ENCODE results near the gene SAC3D1.

DNA sequence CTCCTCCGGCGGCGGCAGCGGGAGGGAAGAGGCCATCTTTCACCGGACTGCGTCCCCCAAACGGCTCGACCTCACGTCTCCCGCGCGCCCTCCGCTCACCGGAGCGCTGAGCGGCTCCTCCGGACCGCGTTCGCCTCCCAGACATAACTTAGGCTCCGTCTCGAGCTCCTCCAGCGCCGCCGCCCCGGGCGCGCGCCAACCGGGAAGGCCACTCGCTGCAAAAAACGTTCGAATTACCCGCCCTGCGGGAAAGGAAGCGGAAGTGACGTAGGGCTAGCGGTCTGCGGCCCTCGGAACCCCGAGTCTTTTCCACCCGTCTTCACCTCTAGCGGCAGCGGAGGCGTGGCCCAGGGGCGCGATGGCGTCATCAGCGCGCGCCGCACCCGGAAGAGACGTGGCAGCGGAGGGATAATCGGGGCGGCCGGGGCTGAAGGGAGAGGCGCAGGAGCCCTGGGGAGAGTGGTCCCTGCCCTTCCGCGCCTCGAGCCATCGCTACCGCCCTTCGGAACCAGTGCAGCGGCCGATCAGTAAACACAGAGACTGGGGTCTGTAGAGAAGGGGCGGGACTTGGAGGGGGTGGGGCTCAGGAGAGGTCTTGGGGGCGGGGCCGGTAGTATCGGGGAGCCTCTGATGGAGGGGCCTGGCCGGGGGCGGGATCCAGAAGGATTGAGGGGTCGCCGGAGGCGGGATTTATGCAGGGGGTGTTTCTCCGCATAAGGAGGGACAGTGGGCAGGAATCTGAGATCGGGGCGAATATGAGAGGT, 43.0 kb downstream of the SAC3D1 start, which contains the start of the genes CDCA5 and ZFPL1:
- TF ChIP-seq, protein P1, sequence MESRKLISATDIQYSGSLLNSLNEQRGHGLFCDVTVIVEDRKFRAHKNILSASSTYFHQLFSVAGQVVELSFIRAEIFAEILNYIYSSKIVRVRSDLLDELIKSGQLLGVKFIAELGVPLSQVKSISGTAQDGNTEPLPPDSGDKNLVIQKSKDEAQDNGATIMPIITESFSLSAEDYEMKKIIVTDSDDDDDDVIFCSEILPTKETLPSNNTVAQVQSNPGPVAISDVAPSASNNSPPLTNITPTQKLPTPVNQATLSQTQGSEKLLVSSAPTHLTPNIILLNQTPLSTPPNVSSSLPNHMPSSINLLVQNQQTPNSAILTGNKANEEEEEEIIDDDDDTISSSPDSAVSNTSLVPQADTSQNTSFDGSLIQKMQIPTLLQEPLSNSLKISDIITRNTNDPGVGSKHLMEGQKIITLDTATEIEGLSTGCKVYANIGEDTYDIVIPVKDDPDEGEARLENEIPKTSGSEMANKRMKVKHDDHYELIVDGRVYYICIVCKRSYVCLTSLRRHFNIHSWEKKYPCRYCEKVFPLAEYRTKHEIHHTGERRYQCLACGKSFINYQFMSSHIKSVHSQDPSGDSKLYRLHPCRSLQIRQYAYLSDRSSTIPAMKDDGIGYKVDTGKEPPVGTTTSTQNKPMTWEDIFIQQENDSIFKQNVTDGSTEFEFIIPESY (CRISPR knock-in tag; IDR thresholded peaks at IDR 0.05): peak; percentile 36
- TF ChIP-seq CXXC5 (CRISPR knock-in tag; IDR thresholded peaks at IDR 0.05): peak; percentile 96
- no peak; the same call in 1 of the 2 replicates for TF ChIP-seq ZNF175 (CRISPR knock-in tag; IDR thresholded peaks at IDR 0.05; ENCODE audit: low read depth)
- TF ChIP-seq POLR2AphosphoS2 (IDR thresholded peaks at IDR 0.05; ENCODE audit: low read length): no peak
- TF ChIP-seq, protein P2, sequence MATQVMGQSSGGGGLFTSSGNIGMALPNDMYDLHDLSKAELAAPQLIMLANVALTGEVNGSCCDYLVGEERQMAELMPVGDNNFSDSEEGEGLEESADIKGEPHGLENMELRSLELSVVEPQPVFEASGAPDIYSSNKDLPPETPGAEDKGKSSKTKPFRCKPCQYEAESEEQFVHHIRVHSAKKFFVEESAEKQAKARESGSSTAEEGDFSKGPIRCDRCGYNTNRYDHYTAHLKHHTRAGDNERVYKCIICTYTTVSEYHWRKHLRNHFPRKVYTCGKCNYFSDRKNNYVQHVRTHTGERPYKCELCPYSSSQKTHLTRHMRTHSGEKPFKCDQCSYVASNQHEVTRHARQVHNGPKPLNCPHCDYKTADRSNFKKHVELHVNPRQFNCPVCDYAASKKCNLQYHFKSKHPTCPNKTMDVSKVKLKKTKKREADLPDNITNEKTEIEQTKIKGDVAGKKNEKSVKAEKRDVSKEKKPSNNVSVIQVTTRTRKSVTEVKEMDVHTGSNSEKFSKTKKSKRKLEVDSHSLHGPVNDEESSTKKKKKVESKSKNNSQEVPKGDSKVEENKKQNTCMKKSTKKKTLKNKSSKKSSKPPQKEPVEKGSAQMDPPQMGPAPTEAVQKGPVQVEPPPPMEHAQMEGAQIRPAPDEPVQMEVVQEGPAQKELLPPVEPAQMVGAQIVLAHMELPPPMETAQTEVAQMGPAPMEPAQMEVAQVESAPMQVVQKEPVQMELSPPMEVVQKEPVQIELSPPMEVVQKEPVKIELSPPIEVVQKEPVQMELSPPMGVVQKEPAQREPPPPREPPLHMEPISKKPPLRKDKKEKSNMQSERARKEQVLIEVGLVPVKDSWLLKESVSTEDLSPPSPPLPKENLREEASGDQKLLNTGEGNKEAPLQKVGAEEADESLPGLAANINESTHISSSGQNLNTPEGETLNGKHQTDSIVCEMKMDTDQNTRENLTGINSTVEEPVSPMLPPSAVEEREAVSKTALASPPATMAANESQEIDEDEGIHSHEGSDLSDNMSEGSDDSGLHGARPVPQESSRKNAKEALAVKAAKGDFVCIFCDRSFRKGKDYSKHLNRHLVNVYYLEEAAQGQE (IDR thresholded peaks at IDR 0.05; ENCODE audit: borderline replicate concordance): no peak
- TF ChIP-seq, protein P2 (CRISPR knock-in tag; IDR thresholded peaks at IDR 0.05; ENCODE audit: low read depth): peak; percentile 39; the same call in 1 of the 2 replicates
- TF ChIP-seq HIVEP1 (CRISPR knock-in tag; IDR thresholded peaks at IDR 0.05): 0 out of 2 replicates have a peak, but pooled peaks have one; percentile 24
- TF ChIP-seq, protein P3, sequence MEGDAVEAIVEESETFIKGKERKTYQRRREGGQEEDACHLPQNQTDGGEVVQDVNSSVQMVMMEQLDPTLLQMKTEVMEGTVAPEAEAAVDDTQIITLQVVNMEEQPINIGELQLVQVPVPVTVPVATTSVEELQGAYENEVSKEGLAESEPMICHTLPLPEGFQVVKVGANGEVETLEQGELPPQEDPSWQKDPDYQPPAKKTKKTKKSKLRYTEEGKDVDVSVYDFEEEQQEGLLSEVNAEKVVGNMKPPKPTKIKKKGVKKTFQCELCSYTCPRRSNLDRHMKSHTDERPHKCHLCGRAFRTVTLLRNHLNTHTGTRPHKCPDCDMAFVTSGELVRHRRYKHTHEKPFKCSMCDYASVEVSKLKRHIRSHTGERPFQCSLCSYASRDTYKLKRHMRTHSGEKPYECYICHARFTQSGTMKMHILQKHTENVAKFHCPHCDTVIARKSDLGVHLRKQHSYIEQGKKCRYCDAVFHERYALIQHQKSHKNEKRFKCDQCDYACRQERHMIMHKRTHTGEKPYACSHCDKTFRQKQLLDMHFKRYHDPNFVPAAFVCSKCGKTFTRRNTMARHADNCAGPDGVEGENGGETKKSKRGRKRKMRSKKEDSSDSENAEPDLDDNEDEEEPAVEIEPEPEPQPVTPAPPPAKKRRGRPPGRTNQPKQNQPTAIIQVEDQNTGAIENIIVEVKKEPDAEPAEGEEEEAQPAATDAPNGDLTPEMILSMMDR (IDR thresholded peaks at IDR 0.05 in 2 of 3, conservative IDR thresholded peaks at IDR 0.05 in 1 of 3; ENCODE audit: insufficient read depth in 2 of 3, low read depth in 1 of 3, low read length in 3 of 3): no peak; a peak in 1 of 6 replicates
- TF ChIP-seq TEAD4 (IDR thresholded peaks at IDR 0.05; ENCODE audit: low read length): no peak
- no peak for TF ChIP-seq TEAD4 (CRISPR knock-in tag; IDR thresholded peaks at IDR 0.05; ENCODE audit: borderline replicate concordance)
